GM15510 (cell line): ENCODE results near the gene GAB2.

Experiments
- POLR2A ChIP-seq: IDR thresholded peaks from 3 replicates; pipeline ENCODE4 v1.6.1; 2011; ENCODE audit warnings: borderline replicate concordance; ENCODE audit not compliant: insufficient read length; ENCODE audit errors: extremely low read depth

Gene GAB2

DNA sequence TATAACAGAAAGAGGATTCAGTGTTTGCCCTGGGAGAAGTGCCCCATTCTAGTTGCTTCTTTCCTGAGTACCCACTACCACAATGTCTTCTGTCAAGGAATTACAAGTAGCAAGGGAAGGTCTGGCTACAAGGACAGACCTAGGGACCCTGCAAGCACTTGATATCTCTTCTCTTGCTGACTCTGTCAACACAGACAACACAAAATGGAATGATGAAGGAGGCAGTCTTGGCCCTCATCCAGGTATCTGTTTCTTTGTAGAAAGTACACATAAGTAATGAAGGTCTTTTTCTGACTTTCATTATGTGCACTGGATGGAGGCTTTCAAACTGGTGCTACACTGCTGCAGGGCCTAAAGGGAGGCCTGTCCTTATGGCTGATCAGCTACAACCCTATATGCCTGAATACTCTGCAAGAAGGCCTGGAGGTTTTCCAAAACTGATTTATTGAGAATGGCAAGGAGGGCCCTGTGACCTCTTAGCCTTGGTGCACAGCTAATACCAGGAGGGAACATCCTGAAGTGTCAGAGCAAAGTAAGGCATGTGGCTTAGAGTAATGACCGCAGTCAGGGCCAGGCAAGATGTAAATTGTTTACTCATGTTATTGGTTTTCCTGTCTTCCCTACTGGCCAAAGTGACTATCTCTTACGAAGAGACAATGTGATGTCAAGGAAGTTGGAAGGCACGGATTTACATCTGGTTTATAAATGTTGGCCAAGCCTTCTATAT is 31.2 kb downstream of the GAB2 start:
- no peak for TF ChIP-seq POLR2A

DNA sequence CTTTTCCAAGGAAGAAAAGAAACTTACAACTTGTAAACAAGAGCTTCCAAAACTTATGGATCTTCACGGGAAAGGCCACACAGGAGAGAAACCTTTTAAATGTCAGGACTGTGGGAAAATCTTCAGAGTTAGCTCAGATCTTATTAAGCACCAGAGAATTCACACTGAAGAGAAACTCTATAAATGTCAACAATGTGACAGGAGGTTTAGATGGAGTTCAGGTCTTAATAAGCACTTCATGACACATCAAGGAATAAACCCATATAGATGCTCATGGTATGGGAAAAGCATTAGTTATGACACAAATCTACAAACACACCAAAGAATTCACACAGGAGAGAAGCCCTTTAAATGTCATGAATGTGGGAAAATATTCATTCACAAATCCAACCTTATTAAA is 32.4 kb downstream of the GAB2 start:
- no peak for TF ChIP-seq POLR2A

GRCh38 chr11:78384231-78384630 is 33.4 kb downstream of the GAB2 start:
- TF ChIP-seq POLR2A = no peak

GRCh38 chr11:78381865-78382264 is 35.8 kb downstream of the GAB2 start:
- no peak for TF ChIP-seq POLR2A

- TF ChIP-seq POLR2A = no peak
These were observed 37.0 kb downstream of the GAB2 start for GRCh38 chr11:78380615-78381051.

- TF ChIP-seq POLR2A = no peak
These were observed 38.5 kb downstream of the GAB2 start for GRCh38 chr11:78379039-78379670.

GRCh38 chr11:78377625-78378418 is 39.8 kb downstream of the GAB2 start:
- TF ChIP-seq POLR2A = no peak

DNA sequence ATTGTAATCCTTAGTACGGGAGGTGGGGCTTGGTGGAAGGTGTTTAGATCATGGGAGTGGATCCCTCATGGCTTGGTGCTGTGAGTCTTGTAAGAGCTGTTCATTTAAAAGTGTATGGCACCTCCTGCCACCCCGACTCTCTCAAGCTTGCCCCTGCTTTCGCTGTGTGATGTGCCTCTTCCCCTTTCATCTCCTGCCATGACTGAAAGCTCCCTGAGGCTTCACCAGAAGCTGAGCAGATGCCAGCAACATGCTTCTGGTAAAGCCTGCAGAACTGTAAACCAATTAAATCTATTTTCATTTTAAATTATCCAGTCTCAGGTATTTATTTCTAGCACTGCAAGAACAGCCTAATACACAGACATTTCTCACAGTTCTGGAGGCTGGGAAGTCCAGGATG is 40.8 kb downstream of the GAB2 start:
- TF ChIP-seq POLR2A = no peak

- TF ChIP-seq POLR2A = no peak
These were observed 42.7 kb downstream of the GAB2 start for GRCh38 chr11:78374917-78375316.

- TF ChIP-seq POLR2A = no peak
These were observed 43.9 kb downstream of the GAB2 start for GRCh38 chr11:78373689-78374088.

DNA sequence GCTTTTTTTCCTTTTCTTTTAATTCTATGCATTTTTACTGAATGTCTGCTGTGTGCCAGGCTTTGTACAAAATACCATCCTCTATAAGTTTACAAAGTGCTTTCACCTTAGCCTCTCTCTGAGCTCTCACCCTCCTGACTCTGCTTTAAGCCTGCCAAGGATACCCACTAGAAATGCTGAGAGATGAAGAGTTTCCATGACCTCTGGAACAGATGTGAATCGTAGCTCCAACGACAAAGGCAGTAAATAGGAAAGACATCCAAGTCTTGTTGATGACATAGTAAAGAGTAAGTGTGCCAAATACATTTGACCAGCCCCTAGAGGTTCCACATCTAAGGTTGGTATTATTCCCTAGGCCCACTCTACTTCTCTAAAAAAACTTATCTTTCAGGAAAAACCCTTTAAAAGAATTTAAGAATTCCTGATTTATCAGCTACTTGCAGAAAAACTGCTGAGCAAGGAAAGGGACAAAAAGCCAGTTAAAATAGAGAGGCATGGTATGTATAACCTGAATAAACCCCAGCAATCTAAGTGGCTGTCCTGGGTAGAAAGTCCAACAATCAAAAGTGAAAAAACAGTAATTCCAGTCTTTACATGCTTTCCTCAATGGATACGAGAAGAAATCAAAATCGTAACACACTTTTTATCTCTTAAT is 45.4 kb downstream of the GAB2 start:
- no peak for TF ChIP-seq POLR2A

DNA sequence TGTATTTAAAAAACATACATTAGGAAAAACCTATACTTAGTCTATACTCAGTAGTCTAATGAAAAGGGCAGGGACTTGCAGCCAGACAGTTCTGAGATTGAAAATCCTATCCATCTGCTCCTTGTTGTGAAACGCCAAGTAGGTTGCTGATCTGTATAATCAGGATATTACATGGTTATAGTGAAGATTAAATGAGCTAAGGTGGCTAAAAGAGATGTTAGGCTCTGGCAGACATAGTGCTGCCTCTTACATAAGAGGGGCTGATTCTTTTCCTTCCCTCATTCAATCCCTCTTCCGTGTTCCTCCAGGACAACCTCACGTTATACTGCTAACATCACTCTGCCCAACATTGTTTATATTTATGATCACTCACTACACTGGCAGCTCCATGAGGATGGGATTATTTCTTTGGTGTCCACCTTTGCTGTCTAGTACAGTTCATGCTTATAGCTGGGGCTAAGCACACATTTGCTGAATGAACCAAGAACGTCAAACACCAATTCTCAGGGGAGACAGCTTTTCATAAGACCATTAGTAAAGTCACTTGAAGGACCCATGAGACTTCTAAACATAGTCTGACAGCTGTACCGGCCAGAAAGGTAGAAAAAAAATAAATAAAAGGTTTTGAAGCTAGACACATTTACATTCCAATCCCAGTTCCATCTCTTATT is 46.3 kb downstream of the GAB2 start:
- no peak for TF ChIP-seq POLR2A

- no peak for TF ChIP-seq POLR2A
These were observed 47.0 kb downstream of the GAB2 start for GRCh38 chr11:78370406-78371172.

DNA sequence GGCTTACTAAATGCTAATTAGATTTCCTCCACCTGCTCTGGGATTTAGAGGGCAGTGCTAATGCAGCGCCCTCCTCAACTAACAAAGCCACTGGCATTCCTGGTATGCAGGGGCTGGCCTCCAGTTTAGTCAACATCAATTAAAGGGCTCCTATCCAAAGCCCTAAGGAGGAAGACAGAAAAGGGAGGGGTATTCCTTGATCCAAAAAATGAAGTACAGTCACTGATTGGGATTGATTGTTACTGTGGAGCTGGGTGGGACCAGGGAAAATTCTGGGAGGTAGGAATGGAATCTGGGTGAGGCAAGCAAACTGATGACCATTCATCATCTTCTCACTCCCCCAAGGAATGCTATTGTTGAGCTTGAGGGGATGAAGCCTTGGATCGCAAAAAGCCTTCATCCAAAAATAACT is 52.2 kb downstream of the GAB2 start:
- no peak for TF ChIP-seq POLR2A
